SHP77 (cell line): ENCODE results near the gene SUPT5H.

Experiments
- DNase-seq, 2 experiments: peaks; one replicate each; lab custom pipeline; 2025; lab: John Stamatoyannopoulos, UW

The SUPT5H gene

DNA sequence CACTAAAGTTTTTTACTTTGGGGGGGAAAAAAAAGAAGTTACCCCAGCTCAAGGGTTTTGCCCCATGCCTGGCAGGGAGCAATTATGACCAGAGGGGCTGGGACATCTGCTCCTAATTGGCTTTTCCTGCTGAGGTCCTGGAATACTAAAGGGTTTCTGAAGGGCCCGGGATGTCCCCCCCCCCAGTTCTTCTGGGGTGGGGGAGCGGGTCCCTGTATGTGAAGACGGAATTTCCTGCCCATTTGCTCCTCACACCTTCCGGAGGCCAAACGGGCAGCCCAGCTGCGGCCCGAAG, 52.3 kb downstream of the SUPT5H start:
- no peak for DNase-seq

DNA sequence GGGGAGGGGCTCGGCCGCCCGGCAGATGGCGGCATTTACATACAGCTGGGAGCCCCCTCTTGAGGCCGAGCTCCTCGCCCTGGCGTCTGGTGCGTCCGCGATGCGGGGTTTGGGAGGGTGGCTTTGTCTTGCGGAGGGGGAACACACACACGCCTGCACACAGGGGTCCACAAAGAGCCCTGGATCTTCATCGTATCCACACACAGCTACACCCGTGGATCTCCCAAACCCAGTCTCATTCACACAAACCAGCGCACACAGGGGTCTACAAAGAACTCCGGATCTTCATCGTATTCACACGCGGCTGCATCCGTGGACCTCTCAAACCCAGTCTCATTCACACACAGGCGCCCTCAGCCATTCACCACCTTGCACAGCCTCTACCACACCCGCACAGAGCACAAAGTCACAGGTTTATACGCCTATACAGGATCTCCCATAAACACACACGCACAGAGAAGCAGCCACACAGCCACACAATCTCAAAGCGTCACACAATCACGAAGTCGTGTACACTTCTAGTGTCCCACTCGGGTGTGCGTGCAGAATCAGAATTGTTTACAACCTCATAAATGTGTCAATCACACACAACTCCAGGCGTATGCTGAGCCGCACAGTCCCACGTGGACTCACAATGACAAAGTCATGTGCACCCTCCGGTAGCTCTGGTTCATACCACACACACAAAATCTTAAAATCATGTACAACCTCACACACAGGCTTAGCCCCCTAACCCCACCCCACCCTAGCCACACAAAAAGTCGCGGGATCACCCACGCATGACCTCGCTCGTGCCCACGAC, 52.8 kb downstream of the SUPT5H start:
- DNase-seq: peak; percentile 95 to 97

GRCh38 chr19:39498798-39499642, 53.6 kb downstream of the SUPT5H start, which contains the start of gene DLL3:
Gene DLL3 (plus strand): TSS chr19:39498947. CDS start chr19:39498975, 28 bp downstream.
- peak; percentile 88 to 89 for DNase-seq

DNA sequence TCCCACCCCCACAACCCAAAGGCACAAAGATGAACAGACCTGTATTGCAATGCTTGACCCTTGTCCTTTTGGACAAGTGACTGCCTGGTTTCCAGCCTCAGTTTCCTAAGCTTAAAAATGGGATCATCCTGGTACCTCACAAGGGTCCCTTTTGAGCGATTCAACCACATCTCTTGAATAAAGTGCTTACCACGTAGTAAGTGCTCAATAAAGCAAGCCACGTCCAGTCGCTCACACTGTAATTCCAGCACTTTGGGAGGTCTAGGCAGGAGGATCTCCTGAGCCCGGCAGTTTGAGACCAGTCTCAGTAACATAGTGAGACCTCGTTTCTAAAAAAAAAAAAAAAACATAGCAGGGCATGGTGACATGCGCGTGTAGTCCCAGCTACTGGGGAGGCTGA, 54.5 kb downstream of the SUPT5H start:
- DNase-seq: no peak

DNA sequence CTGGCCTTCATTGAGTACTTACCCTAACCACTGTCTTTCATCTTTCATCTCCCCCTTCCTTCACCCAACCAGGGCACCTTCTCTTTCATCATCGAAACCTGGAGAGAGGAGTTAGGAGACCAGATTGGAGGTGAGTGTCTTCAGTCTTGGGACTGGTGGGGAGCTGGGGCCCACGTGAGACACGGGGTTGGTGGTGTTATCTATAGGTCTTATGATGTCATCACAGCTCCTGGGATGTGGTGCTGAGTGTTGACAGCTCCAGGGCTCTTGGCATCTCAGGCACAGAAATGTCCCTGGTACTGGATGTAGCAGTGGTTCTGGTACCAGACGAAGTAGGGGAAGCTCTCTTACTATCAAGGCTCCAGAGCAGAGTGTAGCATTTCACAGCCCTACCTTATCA, 55.2 kb downstream of the SUPT5H start:
- DNase-seq: no peak

DNA sequence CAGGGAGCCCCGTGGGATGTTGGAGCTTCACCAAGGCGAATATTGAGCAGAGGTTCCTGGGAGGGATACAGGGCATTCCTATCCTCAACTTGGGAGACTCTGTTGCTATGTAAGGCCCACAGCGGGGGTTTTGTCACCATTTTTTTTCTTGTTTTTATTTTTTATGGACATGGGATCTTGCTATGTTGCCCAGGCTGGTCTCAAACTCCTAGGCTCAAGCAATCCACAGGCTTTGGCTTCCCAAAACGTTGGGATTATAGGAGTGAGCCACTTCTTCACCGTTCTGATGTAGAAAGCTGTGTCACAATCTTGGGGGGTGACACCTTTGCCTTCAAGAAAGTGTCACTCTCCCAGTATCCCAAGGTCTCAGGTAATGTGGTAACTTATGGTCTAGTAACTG, 56.0 kb downstream of the SUPT5H start:
- no peak for DNase-seq

DNA sequence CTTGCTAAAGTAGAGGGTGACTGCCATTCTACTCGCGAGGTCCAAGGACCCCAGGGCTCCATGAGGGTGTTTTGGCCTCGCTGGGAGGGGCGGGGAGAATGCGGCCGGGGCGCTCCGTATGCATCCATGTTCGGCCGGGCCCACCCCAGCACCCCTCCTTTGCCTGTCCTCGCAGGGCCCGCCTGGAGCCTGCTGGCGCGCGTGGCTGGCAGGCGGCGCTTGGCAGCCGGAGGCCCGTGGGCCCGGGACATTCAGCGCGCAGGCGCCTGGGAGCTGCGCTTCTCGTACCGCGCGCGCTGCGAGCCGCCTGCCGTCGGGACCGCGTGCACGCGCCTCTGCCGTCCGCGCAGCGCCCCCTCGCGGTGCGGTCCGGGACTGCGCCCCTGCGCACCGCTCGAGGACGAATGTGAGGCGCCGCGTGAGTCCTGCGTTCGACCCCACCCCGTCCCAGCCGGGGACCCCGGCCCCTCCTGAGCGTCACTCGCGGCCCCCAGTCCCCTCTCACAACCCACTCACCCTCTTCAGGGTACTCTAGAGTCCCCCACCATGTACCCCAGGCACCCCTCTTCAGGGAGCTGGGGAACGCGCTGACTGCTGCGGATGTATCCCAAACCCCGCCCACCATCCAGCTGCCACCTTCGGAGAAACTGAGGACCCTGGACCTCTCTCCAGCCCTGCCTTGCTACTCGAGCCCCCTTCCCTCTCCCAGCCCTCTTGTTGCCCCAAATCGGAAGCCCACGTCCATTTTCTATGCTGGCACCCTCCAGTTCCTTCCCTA, 57.4 kb downstream of the SUPT5H start:
- DNase-seq: no peak

- DNase-seq: no peak
These were observed 61.2 kb downstream of the SUPT5H start for GRCh38 chr19:39506598-39506943.

- peak; percentile 96 for DNase-seq
These were observed 61.7 kb downstream of the SUPT5H start for GRCh38 chr19:39506944-39507714.

DNA sequence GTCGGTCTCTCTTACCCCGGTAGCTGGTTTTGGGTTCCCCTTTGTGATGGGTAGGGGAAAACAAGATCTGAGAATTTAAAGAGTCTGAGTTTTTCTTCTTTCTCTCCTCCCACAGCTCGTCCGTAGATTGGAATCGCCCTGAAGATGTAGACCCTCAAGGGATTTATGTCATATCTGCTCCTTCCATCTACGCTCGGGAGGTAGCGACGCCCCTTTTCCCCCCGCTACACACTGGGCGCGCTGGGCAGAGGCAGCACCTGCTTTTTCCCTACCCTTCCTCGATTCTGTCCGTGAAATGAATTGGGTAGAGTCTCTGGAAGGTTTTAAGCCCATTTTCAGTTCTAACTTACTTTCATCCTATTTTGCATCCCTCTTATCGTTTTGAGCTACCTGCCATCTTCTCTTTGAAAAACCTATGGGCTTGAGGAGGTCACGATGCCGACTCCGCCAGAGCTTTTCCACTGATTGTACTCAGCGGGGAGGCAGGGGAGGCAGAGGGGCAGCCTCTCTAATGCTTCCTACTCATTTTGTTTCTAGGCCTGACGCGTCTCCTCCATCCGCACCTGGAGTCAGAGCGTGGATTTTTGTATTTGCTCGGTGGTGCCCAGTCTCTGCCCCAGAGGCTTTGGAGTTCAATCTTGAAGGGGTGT, 62.5 kb downstream of the SUPT5H start:
- peak in 1 of 2 experiments; percentile 35 for DNase-seq

DNA sequence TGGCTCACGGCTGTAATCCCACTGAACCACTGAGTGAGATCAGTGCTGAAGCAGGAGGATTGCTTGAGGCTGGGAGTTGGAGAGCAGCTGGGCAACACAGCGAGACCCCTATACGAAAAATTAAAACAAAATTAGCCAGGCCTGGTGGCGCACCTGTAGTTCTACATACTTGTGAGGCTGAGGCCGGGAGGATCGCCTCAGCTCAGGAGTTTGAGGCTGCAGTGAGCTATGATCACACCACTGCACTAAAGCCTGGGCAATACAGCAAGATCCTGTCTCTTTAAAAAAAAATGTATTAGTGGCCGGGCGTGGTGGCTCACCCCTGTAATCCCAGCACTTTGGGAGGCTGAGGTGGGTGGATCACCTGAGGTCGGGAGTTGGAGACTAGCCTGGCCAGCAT, 63.2 kb downstream of the SUPT5H start:
- no peak for DNase-seq

- no peak for DNase-seq
These were observed 63.9 kb downstream of the SUPT5H start for GRCh38 chr19:39509233-39509632.

DNA sequence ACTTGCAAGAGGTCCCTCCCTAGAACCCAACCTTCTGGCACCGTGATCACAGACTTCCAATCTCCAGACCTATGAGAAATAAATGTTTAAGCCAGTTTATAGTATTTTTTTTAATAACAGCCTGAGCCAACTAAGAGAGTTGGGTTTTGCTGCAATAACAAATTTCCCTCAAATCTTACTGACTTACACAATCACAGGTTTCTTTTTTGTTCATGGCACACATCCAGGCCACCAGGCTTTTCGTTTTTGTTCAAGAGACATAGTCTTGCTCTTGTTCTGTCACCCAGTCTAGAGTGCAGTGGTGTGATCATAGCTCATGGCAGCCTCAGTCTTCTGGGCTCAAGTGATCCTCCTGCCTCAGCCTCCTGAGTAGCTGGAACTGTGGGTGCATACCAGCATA, 67.6 kb downstream of the SUPT5H start:
- no peak for DNase-seq

- DNase-seq: no peak
These were observed 69.6 kb downstream of the SUPT5H start, which contains the start of gene SELENOV for GRCh38 chr19:39514840-39515550. Gene SELENOV (plus strand): TSS chr19:39515139. CDS start chr19:39515213, 74 bp downstream.

GRCh38 chr19:39515551-39516191, 70.3 kb downstream of the SUPT5H start:
- DNase-seq: no peak

- DNase-seq: no peak
These were observed 70.9 kb downstream of the SUPT5H start for GRCh38 chr19:39516270-39516669.

GRCh38 chr19:39517432-39517831, 72.0 kb downstream of the SUPT5H start:
- no peak for DNase-seq

DNA sequence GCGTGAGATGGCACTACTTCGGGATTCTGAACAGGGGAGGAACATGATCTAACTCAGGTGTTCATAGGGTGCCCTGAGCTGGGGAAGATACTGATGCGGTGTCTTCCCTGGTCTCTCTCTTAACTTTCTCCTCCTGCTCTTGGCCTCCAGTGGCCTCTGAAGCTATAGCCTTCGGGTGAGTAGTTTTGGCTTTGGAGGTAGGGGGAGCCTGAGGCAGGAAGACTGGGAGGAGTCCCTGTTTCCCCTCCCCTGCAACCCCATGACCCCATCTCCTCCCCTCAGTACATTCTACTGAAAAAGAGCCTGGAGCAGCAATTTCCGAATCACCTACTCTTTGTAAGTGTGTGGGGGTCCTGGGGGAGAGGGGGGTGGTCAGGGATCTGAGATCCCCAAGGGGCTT, 73.1 kb downstream of the SUPT5H start:
- no peak for DNase-seq

GRCh38 chr19:39518975-39519374, 73.6 kb downstream of the SUPT5H start:
- DNase-seq: no peak
